Astrocyte (in vitro differentiated cells and primary cell): ENCODE data around the gene UBQLN4.

Experiments
- EZH2 ChIP-seq: IDR thresholded peaks from 2 replicates; pipeline ENCODE4 v1.6.1; 2012; ENCODE audit warnings: mild to moderate bottlenecking, low read length, inconsistent platforms; ENCODE audit not compliant: insufficient read depth
- TF ChIP-seq, protein P1 (sequence below): IDR thresholded peaks from 2 replicates; pipeline ENCODE4 v1.5.1; 2011; ENCODE audit warnings: low read depth, mild to moderate bottlenecking, inconsistent platforms, low read length, moderate library complexity; ENCODE audit not compliant: insufficient read depth

- TF ChIP-seq EZH2, result no peak
- TF ChIP-seq, protein P1, sequence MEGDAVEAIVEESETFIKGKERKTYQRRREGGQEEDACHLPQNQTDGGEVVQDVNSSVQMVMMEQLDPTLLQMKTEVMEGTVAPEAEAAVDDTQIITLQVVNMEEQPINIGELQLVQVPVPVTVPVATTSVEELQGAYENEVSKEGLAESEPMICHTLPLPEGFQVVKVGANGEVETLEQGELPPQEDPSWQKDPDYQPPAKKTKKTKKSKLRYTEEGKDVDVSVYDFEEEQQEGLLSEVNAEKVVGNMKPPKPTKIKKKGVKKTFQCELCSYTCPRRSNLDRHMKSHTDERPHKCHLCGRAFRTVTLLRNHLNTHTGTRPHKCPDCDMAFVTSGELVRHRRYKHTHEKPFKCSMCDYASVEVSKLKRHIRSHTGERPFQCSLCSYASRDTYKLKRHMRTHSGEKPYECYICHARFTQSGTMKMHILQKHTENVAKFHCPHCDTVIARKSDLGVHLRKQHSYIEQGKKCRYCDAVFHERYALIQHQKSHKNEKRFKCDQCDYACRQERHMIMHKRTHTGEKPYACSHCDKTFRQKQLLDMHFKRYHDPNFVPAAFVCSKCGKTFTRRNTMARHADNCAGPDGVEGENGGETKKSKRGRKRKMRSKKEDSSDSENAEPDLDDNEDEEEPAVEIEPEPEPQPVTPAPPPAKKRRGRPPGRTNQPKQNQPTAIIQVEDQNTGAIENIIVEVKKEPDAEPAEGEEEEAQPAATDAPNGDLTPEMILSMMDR, result no peak
Measured at GRCh38 chr1:156024801-156025200, 28.8 kb downstream of the UBQLN4 start.
